DMS53 (cell line): ENCODE results near the gene KDSR.

Experiments used
- DNase-seq: peaks from one replicate; lab custom pipeline; 2025; lab: John Stamatoyannopoulos, UW

KDSR gene

DNA sequence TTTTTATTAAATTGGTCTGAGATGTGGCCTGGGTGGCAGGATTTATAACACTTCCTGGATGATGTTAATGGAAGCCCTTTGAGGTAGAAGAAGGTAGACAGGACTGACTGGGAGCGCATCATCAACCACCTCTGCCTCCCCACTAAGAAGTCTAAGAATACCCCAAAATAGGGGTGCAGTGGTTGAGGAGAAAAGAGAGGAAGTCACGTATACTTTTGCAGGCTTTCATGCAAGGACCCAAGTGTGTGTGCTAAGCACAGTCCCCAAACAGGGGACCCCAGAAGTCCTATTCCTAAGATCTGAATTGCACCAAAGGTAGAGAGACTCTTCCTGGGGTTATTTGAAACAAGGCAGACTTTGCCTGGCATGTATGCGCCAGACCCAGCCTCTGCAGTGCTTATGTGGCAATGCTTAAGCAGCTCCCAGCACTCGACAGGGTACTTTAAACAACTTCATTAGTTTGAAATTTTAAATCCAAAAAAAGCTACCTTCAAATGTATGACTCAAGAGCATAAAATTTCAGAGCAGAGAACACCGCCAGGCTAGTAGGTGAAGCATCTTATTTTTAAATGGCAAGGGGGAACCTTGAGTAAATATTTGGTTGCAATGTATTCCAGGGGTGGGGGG, 82.7 kb downstream of the KDSR start:
- no peak for DNase-seq

DNA sequence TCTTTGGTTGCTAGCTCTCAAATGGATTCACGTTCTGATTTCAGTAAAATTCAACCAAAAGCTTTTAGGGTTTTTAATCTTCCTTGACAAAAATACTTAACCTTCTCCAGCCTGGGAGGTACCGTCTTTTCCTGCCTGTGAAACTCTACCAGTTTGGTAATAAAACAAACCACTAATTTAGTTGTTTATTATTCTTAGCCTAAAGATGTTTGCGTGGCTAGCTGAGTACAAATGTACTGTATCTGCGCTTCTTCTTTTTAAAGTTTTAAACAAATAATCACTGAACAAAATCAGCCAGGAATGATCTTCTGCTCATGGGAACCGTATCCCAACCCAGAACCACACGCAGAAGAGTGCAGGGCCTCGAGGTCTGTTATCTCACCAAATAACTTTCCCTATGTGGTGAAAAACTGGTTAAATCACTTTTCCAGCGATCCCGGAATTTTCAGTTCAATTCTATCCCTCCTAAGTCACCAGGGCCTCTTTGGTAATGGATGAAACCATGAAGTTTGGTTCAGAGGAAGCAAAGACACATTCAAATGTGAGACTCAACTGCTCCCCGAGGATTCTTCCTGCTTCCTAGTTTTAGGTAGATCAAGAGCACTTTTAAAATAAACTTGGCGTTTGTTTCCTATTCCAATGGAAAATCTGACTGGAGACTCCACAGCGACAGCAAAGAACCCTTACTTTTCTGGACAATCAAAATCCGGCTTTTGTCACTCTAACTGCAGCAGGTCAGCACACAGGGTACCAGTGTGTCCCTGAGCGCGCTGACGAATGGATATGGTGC, 83.5 kb downstream of the KDSR start:
- no peak for DNase-seq

- no peak for DNase-seq
Observed at GRCh38 chr18:63282793-63283192, 84.2 kb downstream of the KDSR start.
